ENCODE results near the gene TNRC18. TPM values are rescaled to one million over a fixed set of nuclear protein-coding genes. Genes with fewer than 3 reads are reported as not detected.

The TNRC18 gene
- total and polyA plus RNA-seq, 2 experiments from 2014 or later, result 18.1 to 52.8 TPM

GRCh38 chr7:5458921-5459480 lies 35.4 kb upstream of the TNRC18 start:
- H3K9me2 ChIP-seq (replicated peaks; ENCODE audit: insufficient read depth), result no peaks in the 10 kb centered on the region

GRCh38 chr7:5457245-5457735 lies 33.7 kb upstream of the TNRC18 start:
- TF ChIP-seq CTCF (IDR thresholded peaks at IDR 0.05; ENCODE audit: poor library complexity) (no peak), EZH2phosphoT487 (IDR thresholded peaks at IDR 0.05; ENCODE audit: low read depth, severe bottlenecking, unreplicated experiment) (no peak), EZH2 (IDR thresholded peaks at IDR 0.05; ENCODE audit: borderline replicate concordance) (no peak)
- Histone ChIP-seq H3K79me2 (no peaks in the 10 kb centered on the region), H3K36me3 (replicated peaks; ENCODE audit: insufficient read depth, low read depth) (no peaks in the 10 kb centered on the region), H3K9me2 (replicated peaks; ENCODE audit: insufficient read depth) (no peaks in the 10 kb centered on the region), H3K4me2 (no peak overlapping the region), H2AFZ (no peak overlapping the region), H3K9me3 (ENCODE audit: low read depth) (no peaks in the 10 kb centered on the region), H4K20me1 (ENCODE audit: insufficient read depth, poor library complexity, severe bottlenecking) (no peaks in the 10 kb centered on the region), H3K27ac (no peak overlapping the region), H3K4me3 (no peak overlapping the region), H3K4me1 (ENCODE audit: insufficient read depth) (no peaks in the 10 kb centered on the region), H3K27me3 (peaks cover 8% of the 10 kb centered on the region)
- DNase-seq (ENCODE audit: low spot score), result no peak
- WGBS (ENCODE audit: low lambda C conversion rate, missing lambda C conversion rate), result 86% methylated on average over 4 of the region's 4 CpGs

More at GRCh38 chr7:5458921-5459480, 35.4 kb upstream of the TNRC18 start:
- Histone ChIP-seq H3K4me2 (no peak overlapping the region), H2AFZ (no peak overlapping the region), H3K4me3 (no peak overlapping the region), H3K4me1 (ENCODE audit: insufficient read depth) (no peaks in the 10 kb centered on the region), H3K79me2 (no peaks in the 10 kb centered on the region), H3K27ac (no peak overlapping the region), H4K20me1 (ENCODE audit: insufficient read depth, poor library complexity, severe bottlenecking) (no peaks in the 10 kb centered on the region), H3K27me3 (peaks cover 8% of the 10 kb centered on the region), H3K36me3 (replicated peaks; ENCODE audit: insufficient read depth, low read depth) (no peaks in the 10 kb centered on the region), H3K9me3 (ENCODE audit: low read depth) (no peaks in the 10 kb centered on the region)
- 89% methylated on average over 9 of the region's 9 CpGs for WGBS (ENCODE audit: low lambda C conversion rate, missing lambda C conversion rate)
- DNase-seq (ENCODE audit: low spot score), result no peak
- no peak for TF ChIP-seq CTCF (IDR thresholded peaks at IDR 0.05; ENCODE audit: poor library complexity)
- no peak for TF ChIP-seq EZH2 (IDR thresholded peaks at IDR 0.05; ENCODE audit: borderline replicate concordance)
- TF ChIP-seq EZH2phosphoT487 (IDR thresholded peaks at IDR 0.05; ENCODE audit: low read depth, severe bottlenecking, unreplicated experiment), result no peak

DNA sequence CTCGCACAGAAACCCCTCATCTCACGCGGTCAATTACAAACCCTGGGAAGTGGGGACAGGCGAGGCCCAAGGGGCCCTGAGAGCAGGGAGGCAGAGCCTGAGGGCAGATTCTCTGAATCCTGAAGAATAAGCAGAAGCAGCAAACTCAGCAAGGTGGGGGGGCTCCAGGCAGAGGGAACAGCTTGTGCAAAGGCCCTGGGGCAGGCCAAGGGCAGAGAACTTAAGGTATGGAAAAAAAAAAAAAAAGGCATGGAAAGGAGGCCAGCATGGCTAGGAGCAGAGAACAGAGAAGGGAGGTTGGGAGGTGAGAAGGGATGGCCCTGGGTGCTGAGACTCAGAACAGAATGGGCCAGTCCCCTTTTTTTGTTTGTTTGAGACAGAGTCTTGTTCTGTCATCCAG lies 32.8 kb upstream of the TNRC18 start:
- WGBS (ENCODE audit: low lambda C conversion rate, missing lambda C conversion rate), result 87% methylated on average over 4 of the region's 4 CpGs
- no peaks in the 10 kb centered on the region for H4K20me1 ChIP-seq (ENCODE audit: insufficient read depth, poor library complexity, severe bottlenecking)
- H3K4me3 ChIP-seq, result no peak overlapping the region
- no peak overlapping the region for H2AFZ ChIP-seq
- H3K27me3 ChIP-seq, result peaks cover 8% of the 10 kb centered on the region
- H3K9me2 ChIP-seq (replicated peaks; ENCODE audit: insufficient read depth), result no peaks in the 10 kb centered on the region
- TF ChIP-seq EZH2phosphoT487 (IDR thresholded peaks at IDR 0.05; ENCODE audit: low read depth, severe bottlenecking, unreplicated experiment) (no peak), CTCF (IDR thresholded peaks at IDR 0.05; ENCODE audit: poor library complexity) (no peak), EZH2 (IDR thresholded peaks at IDR 0.05; ENCODE audit: borderline replicate concordance) (no peak)
- H3K4me1 ChIP-seq (ENCODE audit: insufficient read depth), result no peaks in the 10 kb centered on the region
- H3K4me2 ChIP-seq, result no peak overlapping the region
- DNase-seq (ENCODE audit: low spot score), result no peak
- no peaks in the 10 kb centered on the region for H3K9me3 ChIP-seq (ENCODE audit: low read depth)
- no peaks in the 10 kb centered on the region for H3K79me2 ChIP-seq
- H3K27ac ChIP-seq, result no peak overlapping the region
- H3K36me3 ChIP-seq (replicated peaks; ENCODE audit: insufficient read depth, low read depth), result no peaks in the 10 kb centered on the region
